GM23338 (cell line): Measurements from ENCODE around the gene PDE3A.

Experiments
- CTCF ChIP-seq, 2 experiments: fragments of 200-600 bp in 1 of 2; sonication (generic) in 1 of 2; conservative IDR thresholded peaks; 2 replicates each; pipeline versions ENCODE4 v1.5.1 to v1.6.1; 2016 to 2017; ENCODE audit warnings: antibody characterized with exemption in 2 of 2, low read depth in 2 of 2, mild to moderate bottlenecking in 2 of 2, moderate library complexity in 1 of 2
- EZH2 ChIP-seq: fragments of 200-600 bp; sonication (generic); IDR thresholded peaks from one replicate; pipeline ENCODE4 v1.8.0; 2017; ENCODE audit warnings: antibody characterized with exemption, mild to moderate bottlenecking, low read depth; ENCODE audit not compliant: unreplicated experiment
- EZH2phosphoT487 ChIP-seq: fragments of 200-600 bp; sonication (generic); IDR thresholded peaks from one replicate; pipeline ENCODE4 v1.8.1; 2018; ENCODE audit warnings: antibody characterized with exemption; ENCODE audit not compliant: unreplicated experiment

GRCh38 chr12:20557096-20557495, 188.8 kb downstream of the PDE3A start:
- TF ChIP-seq CTCF (conservative IDR thresholded peaks at IDR 0.05; ENCODE audit: low read depth in 2 of 2) (no peak), EZH2 (no peak), EZH2phosphoT487 (no peak)
